K562 (cell line): ENCODE data around the gene CELF4. TPM values are rescaled to one million over a fixed set of nuclear protein-coding genes. Genes with fewer than 3 reads are reported as not detected.

Experiments
- C11orf30 ChIP-seq: fragments of 450-650 bp; IDR thresholded peaks from 2 replicates; pipeline ENCODE4 v1.6.1; 2016; ENCODE audit warnings: low read depth, mild to moderate bottlenecking
- CTBP1 ChIP-seq: fragments of 450-650 bp; IDR thresholded peaks from 2 replicates; pipeline ENCODE4 v1.6.1; 2016; ENCODE audit warnings: borderline replicate concordance
- GTF2E2 ChIP-seq: fragments of 200-800 bp; sonication (Bioruptor generic); IDR thresholded peaks from 2 replicates; pipeline ENCODE4 v1.6.1; 2016; ENCODE audit warnings: missing genetic modification characterization, missing compliant biosample characterization
- MAX ChIP-seq: sonication (generic); formaldehyde crosslinking; IDR thresholded peaks from 2 replicates; pipeline ENCODE4 v1.9.0; 2022; ENCODE audit warnings: mild to moderate bottlenecking, missing genetic modification reagents
- MGA ChIP-seq: fragments of 450-650 bp; IDR thresholded peaks from 2 replicates; pipeline ENCODE4 v1.6.1; 2016; ENCODE audit warnings: mild to moderate bottlenecking, moderate library complexity
- PML ChIP-seq: IDR thresholded peaks from 2 replicates; pipeline ENCODE4 v1.6.1; 2012; ENCODE audit warnings: low read length, inconsistent platforms
- SAP30 ChIP-seq: fragments of 200-600 bp; sonication (generic); IDR thresholded peaks from 2 replicates; pipeline ENCODE4 v1.6.1; 2012; ENCODE audit warnings: borderline replicate concordance, low read depth, mild to moderate bottlenecking, moderate library complexity, low read length, control low read depth, inconsistent platforms; ENCODE audit not compliant: insufficient read depth, poor library complexity, severe bottlenecking
- ZNF277 ChIP-seq: fragments of 250-450 bp; sonication (Bioruptor Pico); IDR thresholded peaks from 2 replicates; pipeline ENCODE4 v1.8.0; 2022; ENCODE audit warnings: inconsistent platforms, mild to moderate bottlenecking, moderate library complexity, borderline replicate concordance
- polyA plus RNA-seq, 8 experiments: library from polyadenylated mRNA; depleted of rRNA in 4 of 8; stranded (reverse) in 5 of 8; unstranded in 3 of 8; fragments of >200 nt; fragmentation: Nextera tagmentation in 2 of 8; fragmentation: Illumina TruSeq in 1 of 8; extraction: Ambion mirVana in 2 of 8; extraction: Trizol in 1 of 8; gene quantifications; 2 replicates each; pipeline versions ENCODE4 v1.2.1 to v1.2.3, GENCODE V29; 2011 to 2014; ENCODE audit warnings: inconsistent platforms in 1 of 8, missing spikeins in 1 of 8
- total RNA-seq, 7 experiments: library from RNA; depleted of rRNA in 6 of 7; stranded (reverse); fragments of >200 nt in 6 of 7; fragmentation: Illumina TruSeq in 2 of 7; extraction: Trizol in 2 of 7; gene quantifications; 2 replicates each; pipeline versions ENCODE4 v1.2.1 to v1.2.3, GENCODE V29; 2011 to 2021; ENCODE audit warnings: low replicate concordance in 1 of 7

CELF4 gene
- total and polyA plus RNA-seq, 9 of the 15 experiments (the other 6 are each of a cell fraction or from before 2014, with no cell fraction given): 0.04 to 0.24 (median 0.07) TPM; not detected in 3

GRCh38 chr18:37272841-37273240, 292.8 kb downstream of the CELF4 start (continued):
- TF ChIP-seq MGA: no peak
- no peak for TF ChIP-seq C11orf30
- no peak for TF ChIP-seq PML
- TF ChIP-seq GTF2E2: no peak
- no peak for TF ChIP-seq SAP30
- TF ChIP-seq ZNF277 (CRISPR knock-in tag): no peak
- TF ChIP-seq CTBP1: no peak
- TF ChIP-seq MAX (CRISPR knock-in tag): no peak
